Skin of body (tissue), 2 donors: ENCODE measurements around the gene NPIPB4. TPM values are rescaled to one million over a fixed set of nuclear protein-coding genes. Genes with fewer than 3 reads are reported as not detected.

ENCODE experiments used
- small RNA-seq: library from RNA; depleted of rRNA; stranded (forward); fragments of <200 nt; gene quantifications from one replicate; pipeline ENCODE3, GENCODE V24; 2014; ENCODE audit warnings: low replicate concordance
- total RNA-seq: library from RNA; depleted of rRNA; stranded (reverse); fragments of >200 nt; gene quantifications from one replicate; pipeline ENCODE4 v1.2.3, GENCODE V29; 2014

Gene NPIPB4
- total RNA-seq, 1 donor from 2014 or later = 77.1 TPM

Small RNAs within 50 kb of the gene (small RNA-seq; reads per million reads assigned to genes)
- not detected for gene AC092375.3

Other genes starting within 250 kb of the NPIPB4 start
- gene IGSF6, start 205.1 kb downstream of the NPIPB4 start, total RNA-seq = 4.9 TPM
- gene OTOA, start 193.8 kb downstream of the NPIPB4 start, total RNA-seq = 0.10 TPM
- 238 TPM for gene UQCRC2, start 95.6 kb upstream of the NPIPB4 start, total RNA-seq
- not detected for gene PDZD9, start 143.4 kb upstream of the NPIPB4 start, total RNA-seq
- gene MOSMO, start 150.4 kb upstream of the NPIPB4 start, total RNA-seq = 13.6 TPM
- gene VWA3A, start 234.8 kb upstream of the NPIPB4 start, total RNA-seq = 0.79 TPM